KMS-11 (cell line): ENCODE results near the gene RHOD.
A peak's percentile ranks its signal among the peaks of the same experiment; 100 is the strongest.

Experiments used
- H2AFZ ChIP-seq: fragments of 200-600 bp; sonication (generic); 2 replicates; pipeline ENCODE4 v1.6.1; 2016; ENCODE audit warnings: antibody characterized with exemption, mixed run types, low read depth
- H3K27ac ChIP-seq: fragments of 200-600 bp; sonication (generic); 2 replicates; pipeline ENCODE4 v1.6.1; 2016; ENCODE audit warnings: mild to moderate bottlenecking, mixed run types
- H3K27me3 ChIP-seq: fragments of 200-600 bp; sonication (generic); 2 replicates; pipeline ENCODE4 v1.6.1; 2017; ENCODE audit warnings: mild to moderate bottlenecking, low read depth, mixed run types, moderate library complexity; ENCODE audit not compliant: insufficient read depth
- H3K36me3 ChIP-seq: fragments of 200-600 bp; sonication (generic); 2 replicates; pipeline ENCODE4 v1.6.1; 2017; ENCODE audit warnings: mild to moderate bottlenecking, mixed run types; ENCODE audit not compliant: insufficient read depth
- H3K4me1 ChIP-seq: fragments of 200-600 bp; sonication (generic); 2 replicates; pipeline ENCODE4 v1.6.1; 2016; ENCODE audit warnings: mild to moderate bottlenecking, low read depth, mixed run types; ENCODE audit not compliant: poor library complexity, severe bottlenecking
- H3K4me2 ChIP-seq: fragments of 200-600 bp; sonication (generic); 2 replicates; pipeline ENCODE4 v1.7.0; 2016; ENCODE audit warnings: mild to moderate bottlenecking, mixed run types
- H3K4me3 ChIP-seq: fragments of 200-600 bp; sonication (generic); IDR thresholded peaks from 2 replicates; pipeline ENCODE4 v1.6.1; 2017; ENCODE audit warnings: low read depth, low read length, mixed read lengths; ENCODE audit not compliant: insufficient read depth
- H3K79me2 ChIP-seq: fragments of 200-600 bp; sonication (generic); 2 replicates; pipeline ENCODE4 v1.6.1; 2016; ENCODE audit warnings: low read depth, mixed run types; ENCODE audit not compliant: insufficient read depth
- H3K9ac ChIP-seq: fragments of 200-600 bp; sonication (generic); 2 replicates; pipeline ENCODE4 v1.6.1; 2016; ENCODE audit warnings: mild to moderate bottlenecking, mixed run types
- H4K20me1 ChIP-seq: fragments of 200-600 bp; sonication (generic); 2 replicates; pipeline ENCODE4 v1.6.1; 2016; ENCODE audit warnings: mild to moderate bottlenecking, mixed run types; ENCODE audit not compliant: insufficient read depth
- CTCF ChIP-seq: fragments of 200-600 bp; sonication (generic); conservative IDR thresholded peaks from 2 replicates; pipeline ENCODE4 v1.6.1; 2017; ENCODE audit warnings: low read depth, mild to moderate bottlenecking, antibody characterized with exemption, low read length, moderate library complexity, mixed read lengths

The RHOD gene

GRCh38 chr11:67056267-67057204, at the start of gene RHOD:
TSS of gene RHOD (plus strand) at chr11:67056847. CDS start at chr11:67056903, 56 bp downstream.
- Histone ChIP-seq H3K4me3 (no peak within 1 kb of the TSS), H4K20me1 (no peaks in the 10 kb centered on the region), H3K36me3 (no peaks in the 10 kb centered on the region), H3K27ac (no peak within 1 kb of the TSS), H3K4me1 (peaks cover 23% of the 10 kb centered on the region), H3K27me3 (no peaks in the 10 kb centered on the region), H3K79me2 (no peaks in the 10 kb centered on the region), H2AFZ (peak within 1 kb of the TSS; percentile 98), H3K4me2 (peak within 1 kb of the TSS; percentile 96), H3K9ac (peak within 1 kb of the TSS; percentile 32; the same call in 1 of the 2 replicates)
- no peak for TF ChIP-seq CTCF

DNA sequence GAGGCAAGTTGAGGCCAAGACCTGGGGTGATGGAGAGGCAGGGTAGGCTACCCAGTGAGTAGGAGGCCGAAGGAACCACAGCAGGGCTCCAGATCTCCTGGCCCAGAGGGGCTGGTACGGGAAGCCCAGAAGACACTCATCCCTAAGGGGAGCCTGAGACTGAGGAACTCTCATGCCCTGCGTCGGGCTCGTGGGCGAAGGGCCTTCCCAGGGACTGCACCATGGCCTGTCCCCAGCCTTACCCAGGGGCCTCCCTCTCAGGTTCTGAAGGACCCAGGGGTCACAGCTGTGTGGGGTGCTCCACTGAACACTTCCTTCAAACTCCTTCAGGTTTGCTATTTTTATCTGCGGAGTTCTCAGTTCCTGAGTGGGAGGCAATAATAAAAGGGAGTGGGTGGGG, 49.5 kb upstream of the RHOD start:
- Histone ChIP-seq H3K9ac (no peak overlapping the region), H3K79me2 (no peaks in the 10 kb centered on the region), H3K4me1 (no peaks in the 10 kb centered on the region), H3K27ac (no peak overlapping the region), H2AFZ (peak overlapping the region; percentile 39; the same call in 1 of the 2 replicates), H3K27me3 (no peaks in the 10 kb centered on the region), H3K4me3 (no peak overlapping the region), H3K36me3 (no peaks in the 10 kb centered on the region), H3K4me2 (no peak overlapping the region), H4K20me1 (no peaks in the 10 kb centered on the region)
- TF ChIP-seq CTCF, result no peak

- no peak overlapping the region for H2AFZ ChIP-seq
- TF ChIP-seq CTCF, result no peak
- H3K9ac ChIP-seq, result no peak overlapping the region
- no peaks in the 10 kb centered on the region for H3K79me2 ChIP-seq
- no peaks in the 10 kb centered on the region for H3K27me3 ChIP-seq
- H3K36me3 ChIP-seq, result no peaks in the 10 kb centered on the region
- no peak overlapping the region for H3K27ac ChIP-seq
- no peak overlapping the region for H3K4me2 ChIP-seq
- no peak overlapping the region for H3K4me3 ChIP-seq
- H4K20me1 ChIP-seq, result no peaks in the 10 kb centered on the region
- H3K4me1 ChIP-seq, result no peaks in the 10 kb centered on the region
These were observed 46.2 kb upstream of the RHOD start for GRCh38 chr11:67010296-67010905.

- no peak overlapping the region for H3K4me2 ChIP-seq
- H3K4me1 ChIP-seq, result no peaks in the 10 kb centered on the region
- H3K79me2 ChIP-seq, result no peaks in the 10 kb centered on the region
- no peak overlapping the region for H3K9ac ChIP-seq
- H3K4me3 ChIP-seq, result no peak overlapping the region
- H2AFZ ChIP-seq, result no peak overlapping the region
- no peak overlapping the region for H3K27ac ChIP-seq
- H4K20me1 ChIP-seq, result no peaks in the 10 kb centered on the region
- no peaks in the 10 kb centered on the region for H3K36me3 ChIP-seq
- no peaks in the 10 kb centered on the region for H3K27me3 ChIP-seq
- TF ChIP-seq CTCF, result no peak
These were observed 43.1 kb upstream of the RHOD start for GRCh38 chr11:67013511-67014045.
